ENCODE data around the gene MMUT.
"Not testable (repeated sequence)": the region's sequence is repeated elsewhere in the genome, so short reads cannot be mapped to it uniquely, and the experiment has no call there.

Gene MMUT

GRCh38 chr6:49462927-49463611 lies at the start of gene MMUT, which contains the start of gene CENPQ:
MMUT (minus strand) TSS chr6:49463253; CDS start chr6:49459466, 3,787 bp downstream.
CENPQ (plus strand) TSS chr6:49463370; CDS start chr6:49470177, 6,807 bp downstream.
- in situ Hi-C loops (cut with MboI; ENCODE audit: low sequenced_read_pairs): no loop called here

- in situ Hi-C loops (cut with MboI; ENCODE audit: low sequenced_read_pairs): no loop called here
Measured at GRCh38 chr6:49509342-49509741, 46.3 kb upstream of the MMUT start.

- in situ Hi-C loops (cut with MboI; ENCODE audit: low sequenced_read_pairs): no loop called here
Measured at GRCh38 chr6:49506569-49507111, 43.6 kb upstream of the MMUT start.

- in situ Hi-C loops (cut with MboI; ENCODE audit: low sequenced_read_pairs): no loop called here
Measured at GRCh38 chr6:49504666-49505065, 41.6 kb upstream of the MMUT start.

- in situ Hi-C loops (cut with MboI; ENCODE audit: low sequenced_read_pairs): no loop called here
Measured at GRCh38 chr6:49499623-49500022, 36.6 kb upstream of the MMUT start, which contains the start of gene GLYATL3. GLYATL3 (plus strand) TSS chr6:49499923; CDS start chr6:49511991, 12,068 bp downstream.

- in situ Hi-C loops (cut with MboI; ENCODE audit: low sequenced_read_pairs): no loop called here
Measured at GRCh38 chr6:49499126-49499525, 36.1 kb upstream of the MMUT start.

GRCh38 chr6:49497304-49497703 lies 34.3 kb upstream of the MMUT start:
- in situ Hi-C loops (cut with MboI; ENCODE audit: low sequenced_read_pairs): no loop called here

- in situ Hi-C loops (cut with MboI; ENCODE audit: low sequenced_read_pairs): no loop called here
Measured at GRCh38 chr6:49490633-49491032, 27.6 kb upstream of the MMUT start.

GRCh38 chr6:49483380-49483779 lies 20.3 kb upstream of the MMUT start:
- in situ Hi-C loops (cut with MboI; ENCODE audit: low sequenced_read_pairs): not testable (repeated sequence)

- in situ Hi-C loops (cut with MboI; ENCODE audit: low sequenced_read_pairs): not testable (repeated sequence)
Measured at GRCh38 chr6:49481846-49482245, 18.8 kb upstream of the MMUT start.

- in situ Hi-C loops (cut with MboI; ENCODE audit: low sequenced_read_pairs): no loop called here
Measured at GRCh38 chr6:49479308-49479970, 16.4 kb upstream of the MMUT start.

GRCh38 chr6:49476564-49476963 lies 13.5 kb upstream of the MMUT start:
- in situ Hi-C loops (cut with MboI; ENCODE audit: low sequenced_read_pairs): not testable (repeated sequence)

- in situ Hi-C loops (cut with MboI; ENCODE audit: low sequenced_read_pairs): no loop called here
Measured at GRCh38 chr6:49468042-49468441, 5.0 kb upstream of the MMUT start.

- in situ Hi-C loops (cut with MboI; ENCODE audit: low sequenced_read_pairs): no loop called here
Measured at GRCh38 chr6:49464691-49465090, 1.6 kb upstream of the MMUT start.

- in situ Hi-C loops (cut with MboI; ENCODE audit: low sequenced_read_pairs): no loop called here
Measured at GRCh38 chr6:49463612-49463967, 537 bp upstream of the MMUT start.

- in situ Hi-C loops (cut with MboI; ENCODE audit: low sequenced_read_pairs): no loop called here
Measured at GRCh38 chr6:49462599-49462926, 490 bp downstream of the MMUT start.

GRCh38 chr6:49462071-49462470 lies 982 bp downstream of the MMUT start:
- in situ Hi-C loops (cut with MboI; ENCODE audit: low sequenced_read_pairs): no loop called here

- in situ Hi-C loops (cut with MboI; ENCODE audit: low sequenced_read_pairs): no loop called here
Measured at GRCh38 chr6:49457771-49458170, 5.3 kb downstream of the MMUT start.

GRCh38 chr6:49454787-49455709 lies 8.0 kb downstream of the MMUT start:
- in situ Hi-C loops (cut with MboI; ENCODE audit: low sequenced_read_pairs): no loop called here

- in situ Hi-C loops (cut with MboI; ENCODE audit: low sequenced_read_pairs): no loop called here
Measured at GRCh38 chr6:49453221-49453620, 9.8 kb downstream of the MMUT start.

- in situ Hi-C loops (cut with MboI; ENCODE audit: low sequenced_read_pairs): no loop called here
Measured at GRCh38 chr6:49430866-49431265, 32.2 kb downstream of the MMUT start.

Data from hTERT RPE-1 (cell line).